Mesothelial cell of epicardium (in vitro differentiated cells): ENCODE data around the gene FOXI1. TPM values are rescaled to one million over a fixed set of nuclear protein-coding genes. Genes with fewer than 3 reads are reported as not detected.

Experiments
- DNase-seq, 2 experiments: peaks; one replicate each; pipeline ENCODE4 v3.0.0; 2021; ENCODE audit warnings: low spot score in 2 of 2; ENCODE audit not compliant: unreplicated experiment in 2 of 2
- H3K27ac Mint-ChIP-seq: 2 replicates; pipeline ENCODE4 v1.8.0; 2021; ENCODE audit warnings: mixed read lengths
- H3K27me3 Mint-ChIP-seq: 2 replicates; pipeline ENCODE4 v1.8.0; 2021; ENCODE audit warnings: low read depth, mixed read lengths
- H3K36me3 Mint-ChIP-seq: 2 replicates; pipeline ENCODE4 v1.8.0; 2021; ENCODE audit warnings: mixed read lengths
- H3K4me1 Mint-ChIP-seq: 2 replicates; pipeline ENCODE4 v1.8.0; 2021; ENCODE audit warnings: mixed read lengths
- H3K4me3 Mint-ChIP-seq: 2 replicates; pipeline ENCODE4 v1.8.0; 2021; ENCODE audit warnings: mild to moderate bottlenecking, moderate library complexity, mixed read lengths
- H3K9me3 Mint-ChIP-seq: 2 replicates; pipeline ENCODE4 v1.8.0; 2021; ENCODE audit warnings: mixed read lengths
- CTCF ChIP-seq: fragments of 200-600 bp; sonication (generic); IDR thresholded peaks from one replicate; pipeline ENCODE4 v1.5.0; 2021; ENCODE audit warnings: antibody characterized with exemption; ENCODE audit not compliant: unreplicated experiment
- total RNA-seq: library from RNA; stranded (reverse); gene quantifications from 3 replicates; pipeline ENCODE4 v1.2.1, GENCODE V29; 2021

Gene FOXI1
- total RNA-seq, 1 donor from 2014 or later: not detected

- Mint-ChIP-seq H3K4me1 (no peaks in the 10 kb centered on the region), H3K4me3 (no peak overlapping the region), H3K27ac (no peak overlapping the region), H3K9me3 (peaks cover 21% of the 10 kb centered on the region), H3K27me3 (no peaks in the 10 kb centered on the region), H3K36me3 (no peaks in the 10 kb centered on the region)
- TF ChIP-seq CTCF: no peak
- no peak for DNase-seq
These were observed 26.7 kb downstream of the FOXI1 start for GRCh38 chr5:170132269-170132975.

GRCh38 chr5:170132976-170133448 lies 27.3 kb downstream of the FOXI1 start:
- no peaks in the 10 kb centered on the region for H3K4me1 Mint-ChIP-seq
- no peak overlapping the region for H3K27ac Mint-ChIP-seq
- H3K4me3 Mint-ChIP-seq: no peak overlapping the region
- no peak for DNase-seq
- no peaks in the 10 kb centered on the region for H3K36me3 Mint-ChIP-seq
- no peaks in the 10 kb centered on the region for H3K27me3 Mint-ChIP-seq
- no peak for TF ChIP-seq CTCF
- peaks cover 16% of the 10 kb centered on the region for H3K9me3 Mint-ChIP-seq

GRCh38 chr5:170135796-170136490 lies 30.2 kb downstream of the FOXI1 start:
- Mint-ChIP-seq H3K4me1 (no peaks in the 10 kb centered on the region), H3K9me3 (peaks cover 3% of the 10 kb centered on the region), H3K4me3 (no peak overlapping the region), H3K27ac (no peak overlapping the region), H3K36me3 (no peaks in the 10 kb centered on the region), H3K27me3 (no peaks in the 10 kb centered on the region)
- no peak for TF ChIP-seq CTCF
- DNase-seq: no peak

GRCh38 chr5:170136506-170136905 lies 30.8 kb downstream of the FOXI1 start:
- TF ChIP-seq CTCF: no peak
- Mint-ChIP-seq H3K27me3 (no peaks in the 10 kb centered on the region), H3K4me3 (no peak overlapping the region), H3K36me3 (no peaks in the 10 kb centered on the region), H3K9me3 (peaks cover 3% of the 10 kb centered on the region), H3K4me1 (no peaks in the 10 kb centered on the region), H3K27ac (no peak overlapping the region)
- no peak for DNase-seq

GRCh38 chr5:170137694-170138214 lies 32.1 kb downstream of the FOXI1 start:
- no peak for DNase-seq
- no peak for TF ChIP-seq CTCF
- H3K27me3 Mint-ChIP-seq: no peaks in the 10 kb centered on the region
- no peak overlapping the region for H3K4me3 Mint-ChIP-seq
- no peaks in the 10 kb centered on the region for H3K36me3 Mint-ChIP-seq
- H3K27ac Mint-ChIP-seq: no peak overlapping the region
- no peaks in the 10 kb centered on the region for H3K9me3 Mint-ChIP-seq
- no peaks in the 10 kb centered on the region for H3K4me1 Mint-ChIP-seq
